GM12878 (cell line): ENCODE measurements around the gene PSMB10. TPM values are rescaled to one million over a fixed set of nuclear protein-coding genes. Genes with fewer than 3 reads are reported as not detected.

Experiments used
- ATAC-seq: fragments of 200-7000 bp; cut with Tn5 transposase; 3 replicates; pipeline ENCODE4 v1.9.1; 2020; ENCODE audit warnings: mild to moderate bottlenecking, moderate library complexity
- BruUV-seq: library from RNA; stranded (reverse); fragments of 400-500 nt; replicated peaks from 2 replicates; lab custom pipeline; 2021; lab: Mats Ljungman, UMichigan
- CTCF ChIA-PET: fragments of 300-600 bp; sonication (Branson Sonifier 250); formaldehyde crosslinking; extraction: SDS; loops from one replicate; lab custom pipeline; 2021; ENCODE audit warnings: inconsistent platforms; lab: Yijun Ruan, JAX
- POLR2A ChIA-PET: fragments of 350-600 bp; formaldehyde crosslinking; extraction: SDS; loops from one replicate; lab custom pipeline; 2021; ENCODE audit warnings: inconsistent platforms; lab: Charles Lee
- RAD21 ChIA-PET: fragments of 300-600 bp; sonication (Branson Sonifier 250); formaldehyde crosslinking; loops from one replicate; lab custom pipeline; 2023; ENCODE audit warnings: antibody characterized with exemption; ENCODE audit not compliant: unreplicated experiment; lab: Charles Lee
- SMC1A ChIA-PET: fragments of 300-600 bp; sonication (Branson Sonifier 250); formaldehyde crosslinking; loops from one replicate; lab custom pipeline; 2023; ENCODE audit not compliant: unreplicated experiment, uncharacterized antibody; lab: Charles Lee
- DNase-seq: peaks from one replicate; pipeline ENCODE4 v3.0.0-alpha.2; 2011; ENCODE audit warnings: low read depth, low spot score
- FAIRE-seq: peaks from 3 replicates; lab custom pipeline; 2011; peaks lifted over from hg19 to GRCh38; lab: Jason Lieb, UNC
- H2AFZ ChIP-seq: 2 replicates; pipeline ENCODE4 v1.6.0; 2011; ENCODE audit warnings: low read depth, low read length, control low read depth; ENCODE audit not compliant: control insufficient read depth
- H3K27ac ChIP-seq: 2 replicates; pipeline ENCODE4 v1.5.1; 2011; ENCODE audit warnings: control low read depth; ENCODE audit not compliant: control insufficient read depth, insufficient read depth
- H3K27me3 ChIP-seq, 2 experiments: replicated peaks in 1 of 2; 2 replicates each; pipeline versions ENCODE4 v1.6.0 to v1.6.1; 2011; ENCODE audit warnings: low read length in 1 of 2; ENCODE audit not compliant: control insufficient read depth in 2 of 2, insufficient read depth in 2 of 2
- H3K36me3 ChIP-seq, 2 experiments: 2 replicates each; pipeline ENCODE4 v1.5.1; 2011; ENCODE audit warnings: low read length in 1 of 2; ENCODE audit not compliant: control insufficient read depth in 2 of 2, insufficient read depth in 2 of 2
- H3K4me1 ChIP-seq: 2 replicates; pipeline ENCODE4 v1.6.1; 2011; ENCODE audit warnings: mild to moderate bottlenecking, low read length, moderate library complexity, mixed read lengths; ENCODE audit not compliant: control insufficient read depth, insufficient read depth
- H3K4me2 ChIP-seq: 2 replicates; pipeline ENCODE4 v1.6.0; 2011; ENCODE audit warnings: control low read depth; ENCODE audit not compliant: control insufficient read depth, insufficient read depth
- H3K4me3 ChIP-seq: fragments of 200-600 bp; sonication (generic); 2 replicates; pipeline ENCODE4 v1.5.1; 2016
- H3K79me2 ChIP-seq: 2 replicates; pipeline ENCODE4 v1.6.0; 2011; ENCODE audit warnings: low read length; ENCODE audit not compliant: control insufficient read depth, insufficient read depth
- H3K9ac ChIP-seq: 2 replicates; pipeline ENCODE4 v1.8.0; 2011; ENCODE audit warnings: low read length, control low read depth, mixed read lengths; ENCODE audit not compliant: control insufficient read depth, insufficient read depth
- H3K9me3 ChIP-seq: replicated peaks from 3 replicates; pipeline ENCODE4 v1.5.1; 2011; ENCODE audit warnings: mild to moderate bottlenecking, low read length; ENCODE audit not compliant: control insufficient read depth, insufficient read depth
- H4K20me1 ChIP-seq: 2 replicates; pipeline ENCODE4 v1.6.0; 2011; ENCODE audit not compliant: control insufficient read depth, insufficient read depth
- CBFB ChIP-seq: IDR thresholded peaks from 2 replicates; pipeline ENCODE4 v1.6.1; 2016; ENCODE audit warnings: antibody characterized with exemption, low read depth
- CHD1 ChIP-seq: IDR thresholded peaks from 2 replicates; pipeline ENCODE4 v1.6.1; 2012; ENCODE audit warnings: low read depth, low read length, improper control_type of control experiment
- EZH2 ChIP-seq: IDR thresholded peaks from 2 replicates; pipeline ENCODE4 v1.6.1; 2012; ENCODE audit warnings: low read depth, mild to moderate bottlenecking, control low read depth, inconsistent platforms, low read length, borderline replicate concordance; ENCODE audit not compliant: control insufficient read depth
- KDM1A ChIP-seq: fragments of 200-600 bp; sonication (generic); IDR thresholded peaks from 2 replicates; pipeline ENCODE4 v1.6.1; 2016; ENCODE audit warnings: borderline replicate concordance
- LARP7 ChIP-seq: fragments of 450-650 bp; IDR thresholded peaks from 2 replicates; pipeline ENCODE4 v1.6.1; 2017; ENCODE audit warnings: mild to moderate bottlenecking
- RFX5 ChIP-seq: IDR thresholded peaks from 2 replicates; pipeline ENCODE4 v1.6.1; 2011; ENCODE audit warnings: low read depth, low read length, improper control_type of control experiment
- SMAD1 ChIP-seq: fragments of 450-650 bp; IDR thresholded peaks from 2 replicates; pipeline ENCODE4 v1.6.1; 2018; ENCODE audit warnings: mild to moderate bottlenecking, low read depth; ENCODE audit not compliant: partially characterized antibody
- SP1 ChIP-seq: IDR thresholded peaks from one replicate; pipeline ENCODE4 v1.6.1; 2011; ENCODE audit warnings: low read depth, low read length
- SREBF2 ChIP-seq: IDR thresholded peaks from 2 replicates; pipeline ENCODE4 v1.6.1; 2012; ENCODE audit warnings: mild to moderate bottlenecking, low read length
- TCF12 ChIP-seq: IDR thresholded peaks from 2 replicates; pipeline ENCODE4 v1.6.1; 2011; ENCODE audit warnings: low read depth, mild to moderate bottlenecking, low read length
- WGBS: methylation state at CpG from one replicate; pipeline ENCODE4 v1.1.6; 2016; ENCODE audit warnings: low lambda C conversion rate; ENCODE audit not compliant: insufficient replicate concordance, insufficient coverage; ENCODE audit errors: missing lambda C conversion rate; 5-methylcytosine and 5-hydroxymethylcytosine counted together
- in situ Hi-C: fragments of 300-500 bp; cut with MboI; formaldehyde crosslinking; loops from 9 replicates; pipeline ENCODE4 v1.14.3; 2018; ENCODE audit warnings: mixed read lengths
- intact Hi-C: fragments of 100-400 bp; cut with micrococcal nuclease; formaldehyde crosslinking; loops from one replicate; pipeline ENCODE4 v1.14.2; 2022; ENCODE audit not compliant: unreplicated experiment
- polyA plus RNA-seq, 11 experiments: library from polyadenylated mRNA; depleted of rRNA in 4 of 11; unstranded in 6 of 11; stranded (reverse) in 5 of 11; fragments of >200 nt; fragmentation: Nextera tagmentation in 4 of 11; fragmentation: Illumina TruSeq in 1 of 11; extraction: Ambion mirVana in 4 of 11; extraction: Trizol in 1 of 11; gene quantifications; 1 replicate in 1 of 11; 2 replicates in 10 of 11; pipeline versions ENCODE4 v1.2.1 to v1.2.3, GENCODE V29; 2011 to 2016; ENCODE audit warnings: inconsistent platforms in 2 of 11, missing spikeins in 2 of 11, low read depth in 1 of 11
- total RNA-seq, 4 experiments: library from RNA; depleted of rRNA in 3 of 4; stranded (reverse); fragments of >200 nt in 3 of 4; fragmentation: Illumina TruSeq in 1 of 4; extraction: Trizol in 1 of 4; gene quantifications; 2 replicates each; pipeline versions ENCODE4 v1.2.1 to v1.2.3, GENCODE V29; 2013 to 2021
- TF ChIP-seq, protein P1 (sequence below): IDR thresholded peaks from 2 replicates; pipeline ENCODE4 v1.6.1; 2012; ENCODE audit warnings: low read length, inconsistent platforms
- TF ChIP-seq, protein P2 (sequence below): IDR thresholded peaks from 2 replicates; pipeline ENCODE4 v1.6.1; 2011; ENCODE audit warnings: low read depth, low read length, improper control_type of control experiment, borderline replicate concordance
- TF ChIP-seq, protein P3 (sequence below): fragments of 450-650 bp; IDR thresholded peaks from 2 replicates; pipeline ENCODE4 v1.6.1; 2018; ENCODE audit warnings: borderline replicate concordance, mild to moderate bottlenecking; ENCODE audit not compliant: partially characterized antibody

PSMB10 gene
- total and polyA plus RNA-seq, 10 of the 15 experiments (the other 5 are each of a cell fraction or from before 2014, with no cell fraction given): 24.1 to 308 (median 151) TPM

DNA sequence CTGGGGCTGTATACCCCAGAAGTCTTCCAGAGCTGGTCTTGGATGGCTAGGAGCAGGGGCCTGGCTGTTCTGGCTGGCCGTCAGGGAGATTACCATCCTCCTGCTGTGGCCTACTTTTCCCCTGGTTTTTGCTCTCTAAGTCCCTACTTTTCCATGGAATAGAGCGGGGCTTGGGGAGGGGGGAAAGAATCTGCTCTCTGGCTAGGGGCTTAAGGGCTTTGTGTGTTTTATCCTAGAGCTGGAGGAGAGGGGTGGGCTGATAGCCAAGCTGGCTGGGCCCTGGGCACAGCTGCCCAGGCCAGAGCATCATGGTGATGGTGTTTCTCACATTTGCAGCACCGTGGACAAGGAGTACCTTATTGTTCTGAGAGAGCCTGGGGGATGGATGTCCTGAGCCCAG is 48.3 kb downstream of the PSMB10 start:
- no peak for DNase-seq
- FAIRE-seq: no peak
- 83% methylated on average over 3 of the region's 3 CpGs for WGBS
- in situ Hi-C loops: no loop called here
- SMC1A ChIA-PET: interaction anchor here (0.6 kb wide), 1 partner anchor 38 kb away, joined by 3 read pairs; no protein-coding TSS in a partner anchor
- Histone ChIP-seq H3K4me3 (no peak overlapping the region), H3K9ac (no peak overlapping the region), H3K27ac (no peak overlapping the region), H3K27me3 (no peaks in the 10 kb centered on the region), H3K79me2 (peaks cover 3% of the 10 kb centered on the region)
- BruUV-seq: no TSS peak
- ATAC-seq: no peak
- TF ChIP-seq RFX5 (no peak), CHD1 (no peak), KDM1A (no peak), SMAD1 (no peak)
- TF ChIP-seq, all 136 proteins: peak for 0
- Histone ChIP-seq H3K9me3 (no peaks in the 10 kb centered on the region), H3K36me3 (peaks cover 5 to 12% of the 10 kb centered on the region in 2 experiments; a peak in 3 of 4 replicates), H4K20me1 (no peaks in the 10 kb centered on the region), H3K4me2 (no peak overlapping the region), H2AFZ (no peak overlapping the region), H3K4me1 (no peaks in the 10 kb centered on the region)
- ChIA-PET POLR2A (no interaction called here), CTCF (interaction anchor here (1.2 to 5.6 kb wide), 4 partner anchors 9 to 48 kb away, joined by 3 to 39 read pairs (median 6); partner anchors contain the start of genes EDC4 and PSMB10), RAD21 (interaction anchor here (1.0 kb wide), 1 partner anchor 152 kb away, joined by 3 read pairs; no protein-coding TSS in a partner anchor)
- intact Hi-C loops: no loop called here

DNA sequence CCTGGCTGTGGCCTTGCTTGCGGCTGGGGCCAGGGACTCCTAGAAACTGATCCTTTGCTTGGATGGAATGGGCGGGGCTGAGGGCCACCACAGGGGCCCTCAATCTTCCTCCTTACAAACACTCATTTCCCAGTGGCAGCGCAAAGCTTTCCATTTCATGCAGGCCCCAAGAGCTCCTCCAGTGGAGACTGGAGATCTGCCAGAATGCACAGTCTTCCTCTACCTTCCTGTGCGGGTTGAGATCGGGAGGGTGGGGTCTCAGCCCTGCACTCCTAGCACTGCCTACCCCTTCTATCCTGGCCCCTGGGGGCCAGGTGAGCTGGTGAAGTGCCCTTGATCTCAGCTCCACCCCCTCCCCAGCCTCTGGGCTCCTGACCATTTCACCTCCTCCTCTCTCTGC is 50.3 kb downstream of the PSMB10 start:
- ChIA-PET CTCF (interaction anchor here (1.1 to 5.6 kb wide), 3 partner anchors 12 to 155 kb away, joined by 4 to 39 read pairs (median 5); partner anchors contain the start of gene EDC4), POLR2A (no interaction called here), RAD21 (interaction anchor here (1.0 to 1.1 kb wide), 2 partner anchors 11 to 231 kb away, joined by 3 read pairs; no protein-coding TSS in a partner anchor), SMC1A (interaction anchor here (1.0 kb wide), 1 partner anchor 28 kb away, joined by 3 read pairs; no protein-coding TSS in a partner anchor)
- H3K9ac ChIP-seq: no peak overlapping the region
- no peaks in the 10 kb centered on the region for H3K79me2 ChIP-seq
- 94% methylated on average over 5 of the region's 5 CpGs for WGBS
- intact Hi-C loops (no loop called here), in situ Hi-C loops (no loop called here)
- no peak overlapping the region for H3K27ac ChIP-seq
- H3K4me3 ChIP-seq: no peak overlapping the region
- no peak for DNase-seq
- H3K4me1 ChIP-seq: no peaks in the 10 kb centered on the region
- no peak for FAIRE-seq
- no peak overlapping the region for H2AFZ ChIP-seq
- H3K9me3 ChIP-seq: no peaks in the 10 kb centered on the region
- H4K20me1 ChIP-seq: no peaks in the 10 kb centered on the region
- BruUV-seq: no TSS peak
- H3K27me3 ChIP-seq: no peaks in the 10 kb centered on the region
- H3K36me3 ChIP-seq: peaks cover 9 to 27% of the 10 kb centered on the region in 2 experiments; a peak in 3 of 4 replicates
- no peak for ATAC-seq
- no peak overlapping the region for H3K4me2 ChIP-seq
- TF ChIP-seq, protein P1, sequence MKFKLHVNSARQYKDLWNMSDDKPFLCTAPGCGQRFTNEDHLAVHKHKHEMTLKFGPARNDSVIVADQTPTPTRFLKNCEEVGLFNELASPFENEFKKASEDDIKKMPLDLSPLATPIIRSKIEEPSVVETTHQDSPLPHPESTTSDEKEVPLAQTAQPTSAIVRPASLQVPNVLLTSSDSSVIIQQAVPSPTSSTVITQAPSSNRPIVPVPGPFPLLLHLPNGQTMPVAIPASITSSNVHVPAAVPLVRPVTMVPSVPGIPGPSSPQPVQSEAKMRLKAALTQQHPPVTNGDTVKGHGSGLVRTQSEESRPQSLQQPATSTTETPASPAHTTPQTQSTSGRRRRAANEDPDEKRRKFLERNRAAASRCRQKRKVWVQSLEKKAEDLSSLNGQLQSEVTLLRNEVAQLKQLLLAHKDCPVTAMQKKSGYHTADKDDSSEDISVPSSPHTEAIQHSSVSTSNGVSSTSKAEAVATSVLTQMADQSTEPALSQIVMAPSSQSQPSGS: no peak
- TF ChIP-seq TCF12 (no peak), SP1 (no peak), SREBF2 (no peak), EZH2 (no peak), CBFB (no peak), LARP7 (no peak)
- TF ChIP-seq, protein P2, sequence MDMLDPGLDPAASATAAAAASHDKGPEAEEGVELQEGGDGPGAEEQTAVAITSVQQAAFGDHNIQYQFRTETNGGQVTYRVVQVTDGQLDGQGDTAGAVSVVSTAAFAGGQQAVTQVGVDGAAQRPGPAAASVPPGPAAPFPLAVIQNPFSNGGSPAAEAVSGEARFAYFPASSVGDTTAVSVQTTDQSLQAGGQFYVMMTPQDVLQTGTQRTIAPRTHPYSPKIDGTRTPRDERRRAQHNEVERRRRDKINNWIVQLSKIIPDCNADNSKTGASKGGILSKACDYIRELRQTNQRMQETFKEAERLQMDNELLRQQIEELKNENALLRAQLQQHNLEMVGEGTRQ: no peak
- TF ChIP-seq, protein P3, sequence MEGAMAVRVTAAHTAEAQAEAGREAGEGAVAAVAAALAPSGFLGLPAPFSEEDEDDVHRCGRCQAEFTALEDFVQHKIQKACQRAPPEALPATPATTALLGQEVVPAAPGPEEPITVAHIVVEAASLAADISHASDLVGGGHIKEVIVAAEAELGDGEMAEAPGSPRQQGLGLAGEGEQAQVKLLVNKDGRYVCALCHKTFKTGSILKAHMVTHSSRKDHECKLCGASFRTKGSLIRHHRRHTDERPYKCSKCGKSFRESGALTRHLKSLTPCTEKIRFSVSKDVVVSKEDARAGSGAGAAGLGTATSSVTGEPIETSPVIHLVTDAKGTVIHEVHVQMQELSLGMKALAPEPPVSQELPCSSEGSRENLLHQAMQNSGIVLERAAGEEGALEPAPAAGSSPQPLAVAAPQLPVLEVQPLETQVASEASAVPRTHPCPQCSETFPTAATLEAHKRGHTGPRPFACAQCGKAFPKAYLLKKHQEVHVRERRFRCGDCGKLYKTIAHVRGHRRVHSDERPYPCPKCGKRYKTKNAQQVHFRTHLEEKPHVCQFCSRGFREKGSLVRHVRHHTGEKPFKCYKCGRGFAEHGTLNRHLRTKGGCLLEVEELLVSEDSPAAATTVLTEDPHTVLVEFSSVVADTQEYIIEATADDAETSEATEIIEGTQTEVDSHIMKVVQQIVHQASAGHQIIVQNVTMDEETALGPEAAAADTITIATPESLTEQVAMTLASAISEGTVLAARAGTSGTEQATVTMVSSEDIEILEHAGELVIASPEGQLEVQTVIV: no peak
